ENCODE results near the gene EFNA5.

The EFNA5 gene

GRCh38 chr5:107383414-107383813 is 287.3 kb downstream of the EFNA5 start:
- no peak for DNase-seq

- DNase-seq: peak; percentile 84
These were observed 289.4 kb downstream of the EFNA5 start for GRCh38 chr5:107381189-107381856.

- DNase-seq: no peak
These were observed 290.1 kb downstream of the EFNA5 start for GRCh38 chr5:107380654-107381053.

GRCh38 chr5:107378218-107378899 is 292.4 kb downstream of the EFNA5 start:
- DNase-seq: peak; percentile 48

DNA sequence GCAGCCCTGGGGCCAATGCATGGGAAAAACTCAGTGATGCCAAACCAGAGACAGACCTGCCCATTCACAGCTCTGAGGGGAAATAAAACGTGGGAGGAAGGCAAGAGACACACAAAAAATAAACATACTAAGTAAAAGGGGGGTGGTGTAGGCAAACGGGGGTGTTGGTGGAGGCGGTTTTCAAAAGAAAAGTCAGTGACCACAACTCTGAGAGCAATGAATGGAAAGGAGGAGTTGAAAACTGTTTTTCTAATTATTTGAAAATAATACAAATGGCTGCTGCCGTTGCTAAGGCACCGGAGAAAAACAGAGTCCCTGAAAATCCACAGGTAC is 293.5 kb downstream of the EFNA5 start:
- DNase-seq: no peak

- DNase-seq: no peak
These were observed 294.0 kb downstream of the EFNA5 start for GRCh38 chr5:107376546-107377276.

DNA sequence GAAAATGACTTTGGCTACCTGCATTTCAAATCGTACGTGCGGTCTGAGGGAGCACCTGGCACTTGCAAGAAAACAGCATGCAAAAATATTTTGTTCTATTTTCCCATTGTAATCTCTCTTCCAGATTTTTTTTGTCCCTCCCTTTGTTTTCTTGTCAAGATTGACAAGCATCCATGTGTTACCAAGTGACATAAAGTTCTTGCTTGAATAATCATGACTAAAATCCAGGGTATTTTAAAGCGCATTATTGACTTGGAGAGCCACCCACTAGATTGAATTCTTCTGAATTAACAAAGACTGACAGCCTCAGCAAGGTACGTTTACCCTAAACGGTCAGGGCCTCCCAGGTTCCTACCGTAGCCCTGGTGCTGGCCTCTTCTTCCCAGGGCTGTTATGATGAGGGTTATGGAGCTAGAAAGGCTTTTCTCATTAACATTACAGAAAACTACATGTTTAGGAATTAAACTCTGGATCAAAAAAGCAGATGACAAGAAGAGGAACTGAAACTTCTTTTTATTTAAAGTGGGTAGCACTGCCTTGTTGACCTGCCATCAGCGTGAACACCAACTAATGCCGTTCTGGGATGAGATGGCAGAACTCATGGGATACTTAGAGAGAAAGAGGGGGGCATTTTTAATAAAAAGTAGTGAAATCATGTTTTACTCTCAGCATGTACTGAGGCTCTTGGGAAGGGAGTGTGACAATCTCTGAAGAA is 297.0 kb downstream of the EFNA5 start:
- no peak for DNase-seq

GRCh38 chr5:107372723-107373450 is 297.9 kb downstream of the EFNA5 start:
- no peak for DNase-seq

GRCh38 chr5:107370396-107370968 is 300.3 kb downstream of the EFNA5 start:
- no peak for DNase-seq

- no peak for DNase-seq
These were observed 301.1 kb downstream of the EFNA5 start for GRCh38 chr5:107369622-107370021.

DNA sequence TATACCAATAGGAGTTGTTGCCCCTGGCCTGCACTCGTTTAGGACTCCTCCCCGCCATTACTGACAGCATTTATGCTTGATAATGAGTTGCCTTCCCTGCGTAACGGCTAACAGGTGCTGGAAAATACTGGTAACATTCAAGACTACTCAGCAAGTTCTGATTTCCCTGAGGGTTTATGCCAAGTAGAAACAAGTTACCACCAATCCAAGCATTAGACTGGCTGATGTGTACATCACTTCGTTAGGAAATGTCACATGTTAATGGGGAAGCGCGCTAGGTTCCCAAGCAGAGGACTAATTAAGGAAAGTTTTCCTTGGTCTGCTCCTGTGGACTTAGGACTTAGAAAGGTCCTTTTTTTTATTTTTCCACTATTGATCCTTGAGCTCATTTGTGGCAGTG is 302.1 kb downstream of the EFNA5 start:
- no peak for DNase-seq

GRCh38 chr5:107367939-107368338 is 302.8 kb downstream of the EFNA5 start:
- no peak for DNase-seq

GRCh38 chr5:107367480-107367879 is 303.3 kb downstream of the EFNA5 start:
- DNase-seq: no peak

- peak; percentile 94 for DNase-seq
These were observed 305.2 kb downstream of the EFNA5 start for GRCh38 chr5:107365320-107366109.

GRCh38 chr5:107364443-107365319 is 306.1 kb downstream of the EFNA5 start:
- no peak for DNase-seq

GRCh38 chr5:107363768-107364167 is 307.0 kb downstream of the EFNA5 start:
- DNase-seq: no peak

GRCh38 chr5:107361945-107362344 is 308.8 kb downstream of the EFNA5 start:
- DNase-seq: peak; percentile 55

DNA sequence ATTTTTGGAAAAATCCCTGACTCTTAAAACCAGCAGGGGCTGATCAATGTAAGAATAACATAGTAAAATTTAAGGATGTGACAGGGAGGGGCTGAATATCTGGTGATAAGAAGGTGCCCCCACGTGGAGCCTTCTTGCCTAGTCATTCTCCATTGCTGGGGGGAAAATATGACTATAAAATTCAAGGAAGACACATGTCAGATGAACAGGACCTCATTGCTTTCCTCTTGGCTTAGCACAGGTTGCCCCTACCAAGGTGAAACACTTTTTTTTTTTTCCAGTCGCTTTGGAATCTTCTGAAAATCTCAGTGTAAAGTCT is 310.9 kb downstream of the EFNA5 start:
- no peak for DNase-seq

DNA sequence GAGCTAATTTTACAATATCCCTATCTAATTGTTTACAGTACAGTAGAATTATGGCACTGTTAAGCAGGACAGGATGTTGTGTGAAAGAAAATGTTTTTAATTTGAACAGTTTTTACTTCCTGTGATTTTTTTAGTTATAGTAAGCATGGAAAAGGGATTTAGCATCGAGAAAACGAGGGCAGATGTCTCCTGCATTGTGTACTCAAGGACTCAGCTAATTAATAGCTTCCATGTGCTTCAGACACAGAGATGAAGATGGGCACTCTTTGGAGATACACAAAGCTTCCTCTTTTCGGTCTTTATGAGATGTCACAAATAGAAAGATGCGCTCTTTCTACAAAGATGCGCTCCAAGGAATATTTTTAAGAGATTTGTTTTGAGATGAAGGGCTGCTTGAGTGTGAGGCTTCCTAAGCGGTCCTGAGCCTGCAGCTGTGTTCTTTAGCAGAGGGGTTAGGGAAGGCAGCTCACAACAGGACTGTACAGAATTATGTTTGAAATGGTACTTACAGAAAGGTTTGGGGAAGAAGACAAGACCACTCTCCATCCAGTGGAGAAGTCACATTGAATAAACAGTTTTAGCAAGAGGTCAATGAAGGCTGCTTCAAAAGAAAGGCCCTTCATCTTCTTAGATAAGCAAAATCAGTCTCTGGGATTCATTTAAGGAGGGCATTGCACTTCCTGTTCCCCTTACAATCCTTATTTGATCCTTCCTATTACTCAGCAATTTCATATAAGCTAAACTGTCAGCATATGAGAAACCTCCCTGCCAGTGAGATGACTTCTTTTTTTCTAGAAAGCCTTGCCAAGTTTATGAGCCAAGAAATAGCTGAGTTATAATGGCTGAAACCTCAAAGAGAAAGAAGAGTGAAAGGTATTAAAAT is 311.5 kb downstream of the EFNA5 start:
- peak; percentile 75 for DNase-seq

DNA sequence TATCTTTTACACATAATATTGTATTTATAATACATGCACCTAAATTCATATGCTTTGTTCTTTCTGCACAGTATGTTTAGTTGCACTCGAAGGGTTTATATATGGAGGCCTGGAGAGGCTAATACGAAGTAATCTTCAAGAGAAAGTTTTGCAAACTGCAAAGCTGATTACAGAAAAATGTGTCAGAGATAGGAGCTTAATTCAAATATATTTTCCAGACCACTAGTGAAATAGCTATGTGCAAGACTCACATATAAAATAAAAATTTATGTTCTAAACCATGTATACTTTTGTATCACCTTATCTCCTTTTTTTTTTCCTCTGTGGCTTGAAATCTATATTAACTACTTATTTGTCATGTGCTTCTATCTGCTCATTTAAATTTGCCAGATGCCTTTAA is 313.8 kb downstream of the EFNA5 start:
- no peak for DNase-seq
